GM23338 (cell line): ENCODE results near the gene USP24. TPM values are rescaled to one million over a fixed set of nuclear protein-coding genes. Genes with fewer than 3 reads are reported as not detected.
A peak's percentile ranks its signal among the peaks of the same experiment; 100 is the strongest.

Experiments used
- ATAC-seq: fragments of 200-7000 bp; cut with Tn5 transposase; 3 replicates; pipeline ENCODE4 v1.9.1; 2020
- DNase-seq: peaks from one replicate; pipeline ENCODE4 v3.0.0-alpha.2; 2015; ENCODE audit warnings: low spot score
- H2AFZ ChIP-seq: fragments of 200-600 bp; sonication (generic); 2 replicates; pipeline ENCODE4 v1.8.0; 2016; ENCODE audit warnings: antibody characterized with exemption, mild to moderate bottlenecking, moderate library complexity
- H3F3A ChIP-seq: fragments of 200-600 bp; sonication (generic); replicated peaks from 2 replicates; pipeline ENCODE4 v1.8.0; 2017; ENCODE audit warnings: antibody characterized with exemption, mixed run types, low read depth
- H3K27ac ChIP-seq: fragments of 200-600 bp; sonication (generic); 2 replicates; pipeline ENCODE4 v1.6.1; 2016; ENCODE audit warnings: low read depth
- H3K27me3 ChIP-seq: fragments of 200-600 bp; sonication (generic); 2 replicates; pipeline ENCODE4 v1.8.0; 2016; ENCODE audit warnings: mild to moderate bottlenecking, mixed run types, moderate library complexity; ENCODE audit not compliant: insufficient read depth
- H3K36me3 ChIP-seq: fragments of 200-600 bp; sonication (generic); 2 replicates; pipeline ENCODE4 v1.8.0; 2016; ENCODE audit warnings: mild to moderate bottlenecking; ENCODE audit not compliant: insufficient read depth
- H3K4me1 ChIP-seq: fragments of 200-600 bp; sonication (generic); 2 replicates; pipeline ENCODE4 v1.8.0; 2016; ENCODE audit warnings: mild to moderate bottlenecking, moderate library complexity; ENCODE audit not compliant: insufficient read depth
- H3K4me2 ChIP-seq: fragments of 200-600 bp; sonication (generic); 2 replicates; pipeline ENCODE4 v1.7.1; 2017; ENCODE audit warnings: mixed run types
- H3K4me3 ChIP-seq: fragments of 200-600 bp; sonication (generic); 2 replicates; pipeline ENCODE4 v1.6.1; 2016; ENCODE audit warnings: mixed run types
- H3K79me2 ChIP-seq: fragments of 200-600 bp; sonication (generic); replicated peaks from 2 replicates; pipeline ENCODE4 v1.8.0; 2017; ENCODE audit warnings: mild to moderate bottlenecking; ENCODE audit not compliant: insufficient read depth
- H3K9me2 ChIP-seq: fragments of 200-600 bp; sonication (generic); 2 replicates; pipeline ENCODE4 v1.8.0; 2017; ENCODE audit not compliant: insufficient read depth
- H4K20me1 ChIP-seq: fragments of 200-600 bp; sonication (generic); replicated peaks from 2 replicates; pipeline ENCODE4 v1.8.0; 2017; ENCODE audit warnings: mild to moderate bottlenecking; ENCODE audit not compliant: insufficient read depth
- H3K27ac Mint-ChIP-seq: 2 replicates; pipeline ENCODE4 v1.8.0; 2020; ENCODE audit warnings: inconsistent platforms, mild to moderate bottlenecking, moderate library complexity, mixed read lengths
- H3K27me3 Mint-ChIP-seq: 3 replicates; pipeline ENCODE4 v1.8.0; 2022; ENCODE audit warnings: low read depth, mild to moderate bottlenecking, moderate library complexity, mixed read lengths, inconsistent platforms; ENCODE audit not compliant: insufficient read depth, poor library complexity
- H3K36me3 Mint-ChIP-seq: 3 replicates; pipeline ENCODE4 v1.8.0; 2021; ENCODE audit warnings: low read depth, mild to moderate bottlenecking, inconsistent platforms, moderate library complexity, mixed read lengths
- H3K4me1 Mint-ChIP-seq: 3 replicates; pipeline ENCODE4 v1.8.0; 2020; ENCODE audit warnings: mild to moderate bottlenecking, inconsistent platforms, mixed read lengths
- H3K4me3 Mint-ChIP-seq: 3 replicates; pipeline ENCODE4 v1.8.0; 2021; ENCODE audit warnings: moderate library complexity, mild to moderate bottlenecking, inconsistent platforms, mixed read lengths
- H3K9me3 Mint-ChIP-seq: 3 replicates; pipeline ENCODE4 v1.8.0; 2020; ENCODE audit warnings: moderate library complexity, mild to moderate bottlenecking, inconsistent platforms, mixed read lengths
- CREB1 ChIP-seq: fragments of 250-450 bp; sonication (Bioruptor Pico); IDR thresholded peaks from 2 replicates; pipeline ENCODE4 v1.5.0; 2020; ENCODE audit warnings: low read depth, mild to moderate bottlenecking, moderate library complexity
- CTCF ChIP-seq, 2 experiments: fragments of 200-600 bp in 1 of 2; sonication (generic) in 1 of 2; conservative IDR thresholded peaks; 2 replicates each; pipeline versions ENCODE4 v1.5.1 to v1.6.1; 2016 to 2017; ENCODE audit warnings: antibody characterized with exemption in 2 of 2, low read depth in 2 of 2, mild to moderate bottlenecking in 2 of 2, moderate library complexity in 1 of 2
- ETS1 ChIP-seq: IDR thresholded peaks from 2 replicates; pipeline ENCODE4 v1.6.1; 2016; ENCODE audit warnings: antibody characterized with exemption
- EZH2phosphoT487 ChIP-seq: fragments of 200-600 bp; sonication (generic); IDR thresholded peaks from one replicate; pipeline ENCODE4 v1.8.1; 2018; ENCODE audit warnings: antibody characterized with exemption; ENCODE audit not compliant: unreplicated experiment
- JUNB ChIP-seq: IDR thresholded peaks from one replicate; pipeline ENCODE4 v1.6.1; 2016; ENCODE audit warnings: antibody characterized with exemption; ENCODE audit not compliant: unreplicated experiment
- POLR2AphosphoS5 ChIP-seq: IDR thresholded peaks from 2 replicates; pipeline ENCODE4 v1.6.1; 2016; ENCODE audit warnings: antibody characterized with exemption, low read depth
- ZNF331 ChIP-seq: fragments of 250-450 bp; sonication (Bioruptor Pico); IDR thresholded peaks from 2 replicates; pipeline ENCODE4 v1.5.0; 2020; ENCODE audit warnings: low read depth, mild to moderate bottlenecking, moderate library complexity
- polyA plus RNA-seq: library from polyadenylated mRNA; unstranded; fragments of >200 nt; fragmentation: Nextera tagmentation; extraction: Ambion mirVana; gene quantifications from 2 replicates; pipeline ENCODE4 v1.2.1, GENCODE V29; 2016
- total RNA-seq: library from RNA; depleted of rRNA; stranded (reverse); fragments of >200 nt; shearing (Covaris generic); gene quantifications from 2 replicates; pipeline ENCODE4 v1.2.3, GENCODE V29; 2014
- TF ChIP-seq, protein P1 (sequence below): fragments of 250-450 bp; sonication (Bioruptor Pico); IDR thresholded peaks from 2 replicates; pipeline ENCODE4 v1.5.0; 2020; ENCODE audit warnings: mild to moderate bottlenecking, moderate library complexity
- TF ChIP-seq, protein P2 (sequence below): IDR thresholded peaks from one replicate; pipeline ENCODE4 v1.6.1; 2018; ENCODE audit warnings: antibody characterized with exemption; ENCODE audit not compliant: unreplicated experiment

Gene USP24
- total and polyA plus RNA-seq, 2 experiments from 2014 or later, result 12.1 to 32.6 TPM

GRCh38 chr1:55078470-55078869, 136.7 kb downstream of the USP24 start:
- no peak overlapping the region for H3K4me3 Mint-ChIP-seq
- H3K27me3 Mint-ChIP-seq, result no peaks in the 10 kb centered on the region
- DNase-seq (no peak), ATAC-seq (no peak)
- H3K4me2 ChIP-seq, result no peak overlapping the region
- no peaks in the 10 kb centered on the region for H4K20me1 ChIP-seq
- no peak overlapping the region for H3K27ac Mint-ChIP-seq
- peaks cover 66% of the 10 kb centered on the region for H3K36me3 Mint-ChIP-seq
- no peak overlapping the region for H2AFZ ChIP-seq
- H3K4me3 ChIP-seq, result no peak overlapping the region
- peaks cover 31% of the 10 kb centered on the region; the same call in 1 of the 2 replicates for H3K36me3 ChIP-seq
- peaks cover 9% of the 10 kb centered on the region; the same call in 1 of the 2 replicates for H3K4me1 ChIP-seq
- no peaks in the 10 kb centered on the region for H3K9me2 ChIP-seq
- no peaks in the 10 kb centered on the region for H3K9me3 Mint-ChIP-seq
- no peaks in the 10 kb centered on the region for H3K79me2 ChIP-seq
- no peaks in the 10 kb centered on the region for H3F3A ChIP-seq
- H3K27me3 ChIP-seq, result no peaks in the 10 kb centered on the region
- TF ChIP-seq ZNF331 (CRISPR knock-in tag) (no peak), CREB1 (CRISPR knock-in tag) (no peak), CTCF (conservative IDR thresholded peaks at IDR 0.05; ENCODE audit: low read depth in 2 of 2) (no peak)
- H3K4me1 Mint-ChIP-seq, result peaks cover 9% of the 10 kb centered on the region
- H3K27ac ChIP-seq, result peak overlapping the region; percentile 20; the same call in 1 of the 2 replicates

DNA sequence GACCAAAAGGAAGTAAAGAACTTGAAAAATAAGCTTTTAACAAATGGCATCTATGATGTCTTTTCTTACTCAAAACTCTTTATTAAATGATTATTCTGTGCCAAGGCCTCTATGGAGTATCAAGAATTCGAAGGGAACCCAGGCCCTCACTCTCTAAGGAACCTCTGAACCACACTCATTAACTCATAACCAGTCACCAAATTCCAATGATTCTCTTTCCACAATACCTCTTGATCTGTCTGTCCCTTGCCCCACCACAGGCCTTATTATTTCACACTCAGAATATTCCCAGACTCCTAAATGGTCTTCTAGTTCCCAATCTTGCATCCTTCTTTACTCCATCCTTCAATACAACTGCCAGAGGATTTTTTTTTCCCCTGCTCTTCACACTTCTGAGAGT, 138.8 kb downstream of the USP24 start:
- DNase-seq, result no peak
- H3K27me3 ChIP-seq, result no peaks in the 10 kb centered on the region
- peaks cover 31% of the 10 kb centered on the region; the same call in 1 of the 2 replicates for H3K36me3 ChIP-seq
- H3K4me1 Mint-ChIP-seq, result peaks cover 12% of the 10 kb centered on the region
- H3K9me2 ChIP-seq, result no peaks in the 10 kb centered on the region
- H2AFZ ChIP-seq, result no peak overlapping the region
- H3K27ac Mint-ChIP-seq, result no peak overlapping the region
- H4K20me1 ChIP-seq, result no peaks in the 10 kb centered on the region
- H3K4me3 ChIP-seq, result no peak overlapping the region
- H3F3A ChIP-seq, result peaks cover 11% of the 10 kb centered on the region; the same call in 1 of the 2 replicates
- no peaks in the 10 kb centered on the region for H3K9me3 Mint-ChIP-seq
- H3K27me3 Mint-ChIP-seq, result peaks cover 4% of the 10 kb centered on the region
- no peaks in the 10 kb centered on the region for H3K79me2 ChIP-seq
- no peak for ATAC-seq
- H3K4me2 ChIP-seq, result no peak overlapping the region
- H3K36me3 Mint-ChIP-seq, result peaks cover 70% of the 10 kb centered on the region
- H3K4me1 ChIP-seq, result peaks cover 8% of the 10 kb centered on the region; the same call in 1 of the 2 replicates
- H3K27ac ChIP-seq, result no peak overlapping the region
- H3K4me3 Mint-ChIP-seq, result no peak overlapping the region
- TF ChIP-seq EZH2phosphoT487 (no peak), JUNB (no peak), ETS1 (no peak), ZNF331 (CRISPR knock-in tag) (no peak), POLR2AphosphoS5 (no peak), CREB1 (CRISPR knock-in tag) (no peak)
- TF ChIP-seq, protein P1, sequence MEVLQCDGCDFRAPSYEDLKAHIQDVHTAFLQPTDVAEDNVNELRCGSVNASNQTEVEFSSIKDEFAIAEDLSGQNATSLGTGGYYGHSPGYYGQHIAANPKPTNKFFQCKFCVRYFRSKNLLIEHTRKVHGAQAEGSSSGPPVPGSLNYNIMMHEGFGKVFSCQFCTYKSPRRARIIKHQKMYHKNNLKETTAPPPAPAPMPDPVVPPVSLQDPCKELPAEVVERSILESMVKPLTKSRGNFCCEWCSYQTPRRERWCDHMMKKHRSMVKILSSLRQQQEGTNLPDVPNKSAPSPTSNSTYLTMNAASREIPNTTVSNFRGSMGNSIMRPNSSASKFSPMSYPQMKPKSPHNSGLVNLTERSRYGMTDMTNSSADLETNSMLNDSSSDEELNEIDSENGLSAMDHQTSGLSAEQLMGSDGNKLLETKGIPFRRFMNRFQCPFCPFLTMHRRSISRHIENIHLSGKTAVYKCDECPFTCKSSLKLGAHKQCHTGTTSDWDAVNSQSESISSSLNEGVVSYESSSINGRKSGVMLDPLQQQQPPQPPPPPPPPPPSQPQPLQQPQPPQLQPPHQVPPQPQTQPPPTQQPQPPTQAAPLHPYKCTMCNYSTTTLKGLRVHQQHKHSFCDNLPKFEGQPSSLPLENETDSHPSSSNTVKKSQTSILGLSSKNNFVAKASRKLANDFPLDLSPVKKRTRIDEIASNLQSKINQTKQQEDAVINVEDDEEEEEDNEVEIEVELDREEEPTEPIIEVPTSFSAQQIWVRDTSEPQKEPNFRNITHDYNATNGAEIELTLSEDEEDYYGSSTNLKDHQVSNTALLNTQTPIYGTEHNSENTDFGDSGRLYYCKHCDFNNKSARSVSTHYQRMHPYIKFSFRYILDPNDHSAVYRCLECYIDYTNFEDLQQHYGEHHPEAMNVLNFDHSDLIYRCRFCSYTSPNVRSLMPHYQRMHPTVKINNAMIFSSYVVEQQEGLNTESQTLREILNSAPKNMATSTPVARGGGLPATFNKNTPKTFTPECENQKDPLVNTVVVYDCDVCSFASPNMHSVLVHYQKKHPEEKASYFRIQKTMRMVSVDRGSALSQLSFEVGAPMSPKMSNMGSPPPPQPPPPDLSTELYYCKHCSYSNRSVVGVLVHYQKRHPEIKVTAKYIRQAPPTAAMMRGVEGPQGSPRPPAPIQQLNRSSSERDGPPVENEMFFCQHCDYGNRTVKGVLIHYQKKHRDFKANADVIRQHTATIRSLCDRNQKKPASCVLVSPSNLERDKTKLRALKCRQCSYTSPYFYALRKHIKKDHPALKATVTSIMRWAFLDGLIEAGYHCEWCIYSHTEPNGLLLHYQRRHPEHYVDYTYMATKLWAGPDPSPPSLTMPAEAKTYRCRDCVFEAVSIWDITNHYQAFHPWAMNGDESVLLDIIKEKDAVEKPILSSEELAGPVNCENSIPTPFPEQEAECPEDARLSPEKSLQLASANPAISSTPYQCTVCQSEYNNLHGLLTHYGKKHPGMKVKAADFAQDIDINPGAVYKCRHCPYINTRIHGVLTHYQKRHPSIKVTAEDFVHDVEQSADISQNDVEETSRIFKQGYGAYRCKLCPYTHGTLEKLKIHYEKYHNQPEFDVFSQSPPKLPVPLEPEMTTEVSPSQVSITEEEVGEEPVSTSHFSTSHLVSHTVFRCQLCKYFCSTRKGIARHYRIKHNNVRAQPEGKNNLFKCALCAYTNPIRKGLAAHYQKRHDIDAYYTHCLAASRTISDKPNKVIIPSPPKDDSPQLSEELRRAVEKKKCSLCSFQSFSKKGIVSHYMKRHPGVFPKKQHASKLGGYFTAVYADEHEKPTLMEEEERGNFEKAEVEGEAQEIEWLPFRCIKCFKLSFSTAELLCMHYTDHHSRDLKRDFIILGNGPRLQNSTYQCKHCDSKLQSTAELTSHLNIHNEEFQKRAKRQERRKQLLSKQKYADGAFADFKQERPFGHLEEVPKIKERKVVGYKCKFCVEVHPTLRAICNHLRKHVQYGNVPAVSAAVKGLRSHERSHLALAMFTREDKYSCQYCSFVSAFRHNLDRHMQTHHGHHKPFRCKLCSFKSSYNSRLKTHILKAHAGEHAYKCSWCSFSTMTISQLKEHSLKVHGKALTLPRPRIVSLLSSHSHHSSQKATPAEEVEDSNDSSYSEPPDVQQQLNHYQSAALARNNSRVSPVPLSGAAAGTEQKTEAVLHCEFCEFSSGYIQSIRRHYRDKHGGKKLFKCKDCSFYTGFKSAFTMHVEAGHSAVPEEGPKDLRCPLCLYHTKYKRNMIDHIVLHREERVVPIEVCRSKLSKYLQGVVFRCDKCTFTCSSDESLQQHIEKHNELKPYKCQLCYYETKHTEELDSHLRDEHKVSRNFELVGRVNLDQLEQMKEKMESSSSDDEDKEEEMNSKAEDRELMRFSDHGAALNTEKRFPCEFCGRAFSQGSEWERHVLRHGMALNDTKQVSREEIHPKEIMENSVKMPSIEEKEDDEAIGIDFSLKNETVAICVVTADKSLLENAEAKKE (CRISPR knock-in tag), result no peak
- TF ChIP-seq, protein P2, sequence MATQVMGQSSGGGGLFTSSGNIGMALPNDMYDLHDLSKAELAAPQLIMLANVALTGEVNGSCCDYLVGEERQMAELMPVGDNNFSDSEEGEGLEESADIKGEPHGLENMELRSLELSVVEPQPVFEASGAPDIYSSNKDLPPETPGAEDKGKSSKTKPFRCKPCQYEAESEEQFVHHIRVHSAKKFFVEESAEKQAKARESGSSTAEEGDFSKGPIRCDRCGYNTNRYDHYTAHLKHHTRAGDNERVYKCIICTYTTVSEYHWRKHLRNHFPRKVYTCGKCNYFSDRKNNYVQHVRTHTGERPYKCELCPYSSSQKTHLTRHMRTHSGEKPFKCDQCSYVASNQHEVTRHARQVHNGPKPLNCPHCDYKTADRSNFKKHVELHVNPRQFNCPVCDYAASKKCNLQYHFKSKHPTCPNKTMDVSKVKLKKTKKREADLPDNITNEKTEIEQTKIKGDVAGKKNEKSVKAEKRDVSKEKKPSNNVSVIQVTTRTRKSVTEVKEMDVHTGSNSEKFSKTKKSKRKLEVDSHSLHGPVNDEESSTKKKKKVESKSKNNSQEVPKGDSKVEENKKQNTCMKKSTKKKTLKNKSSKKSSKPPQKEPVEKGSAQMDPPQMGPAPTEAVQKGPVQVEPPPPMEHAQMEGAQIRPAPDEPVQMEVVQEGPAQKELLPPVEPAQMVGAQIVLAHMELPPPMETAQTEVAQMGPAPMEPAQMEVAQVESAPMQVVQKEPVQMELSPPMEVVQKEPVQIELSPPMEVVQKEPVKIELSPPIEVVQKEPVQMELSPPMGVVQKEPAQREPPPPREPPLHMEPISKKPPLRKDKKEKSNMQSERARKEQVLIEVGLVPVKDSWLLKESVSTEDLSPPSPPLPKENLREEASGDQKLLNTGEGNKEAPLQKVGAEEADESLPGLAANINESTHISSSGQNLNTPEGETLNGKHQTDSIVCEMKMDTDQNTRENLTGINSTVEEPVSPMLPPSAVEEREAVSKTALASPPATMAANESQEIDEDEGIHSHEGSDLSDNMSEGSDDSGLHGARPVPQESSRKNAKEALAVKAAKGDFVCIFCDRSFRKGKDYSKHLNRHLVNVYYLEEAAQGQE, result no peak
